ENCODE results near the gene CRYAB.
"Not testable (repeated sequence)": the region's sequence is repeated elsewhere in the genome, so short reads cannot be mapped to it uniquely, and the experiment has no call there.

Gene CRYAB

GRCh38 chr11:111905411-111905810 is 6.2 kb downstream of the CRYAB start:
- peak in 1 of 3 donors; percentile 6 for DNase-seq

GRCh38 chr11:111886844-111887243 is 24.7 kb downstream of the CRYAB start:
- DNase-seq = no peak

- DNase-seq = no peak
These were observed 25.5 kb downstream of the CRYAB start for GRCh38 chr11:111886032-111886431.

GRCh38 chr11:111885053-111885452 is 26.5 kb downstream of the CRYAB start:
- not testable (repeated sequence) for DNase-seq

- DNase-seq = no peak
These were observed 29.4 kb downstream of the CRYAB start for GRCh38 chr11:111882202-111882601.

DNA sequence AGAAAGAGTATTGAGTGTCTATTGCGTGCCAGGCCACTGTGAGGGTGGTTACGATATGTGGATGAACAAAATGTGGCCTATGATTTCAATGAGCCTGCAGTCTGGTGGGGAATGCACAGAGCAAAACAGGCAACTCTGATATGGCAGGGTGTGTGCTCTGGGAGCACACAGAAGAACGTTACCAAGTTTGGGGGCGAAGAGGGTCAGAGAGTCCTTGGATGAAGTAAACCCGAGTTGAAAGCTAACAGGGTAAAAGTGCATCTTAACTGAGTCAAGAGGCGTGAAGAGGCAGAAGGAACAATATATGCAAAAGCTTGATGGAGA is 32.0 kb downstream of the CRYAB start:
- no peak for DNase-seq

DNA sequence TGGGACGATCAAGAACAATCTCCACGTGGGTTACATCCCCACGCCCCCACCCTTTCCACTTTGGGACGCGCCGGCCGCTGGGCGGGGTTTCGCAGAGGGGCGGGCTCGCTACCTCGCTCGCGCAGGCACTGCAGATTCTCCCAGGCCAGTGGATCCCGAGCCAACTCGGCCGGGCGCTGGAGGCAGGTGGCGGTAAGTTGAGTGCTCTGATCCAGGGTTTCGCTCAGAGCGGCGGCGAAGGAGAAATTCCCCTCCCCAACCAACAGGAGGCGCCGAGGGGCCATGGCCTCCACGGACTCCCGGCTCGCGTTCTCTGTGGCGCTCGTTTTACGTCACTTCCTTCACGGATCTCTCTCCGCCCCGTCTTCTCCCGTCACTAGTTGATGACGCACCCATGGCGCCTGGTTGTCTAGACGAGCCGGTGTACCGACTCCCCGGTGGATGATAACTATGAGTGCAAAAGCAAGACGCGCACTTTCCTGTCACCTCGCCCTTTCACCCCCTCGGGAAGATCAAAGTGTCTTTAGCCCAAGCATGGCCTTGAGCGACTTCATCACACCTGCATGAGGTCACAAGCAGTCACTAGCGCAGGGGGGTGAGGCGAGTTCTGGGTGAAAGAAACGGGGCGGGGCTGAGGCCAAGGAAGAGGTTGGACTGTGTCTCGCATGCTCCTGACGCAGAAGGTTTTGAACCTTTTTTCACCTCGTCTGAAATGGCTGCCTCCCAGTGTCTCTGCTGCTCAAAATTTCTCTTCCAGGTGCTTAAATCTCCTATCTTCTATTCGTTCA is 32.5 kb downstream of the CRYAB start, which contains the start of the genes CFAP68 and FDXACB1:
TSS of gene CFAP68 (plus strand) at position 693 of the 788 bp plus-strand sequence. CDS start at position 713, 20 bp downstream.
TSS of gene FDXACB1 (minus strand) at position 317 of the 788 bp plus-strand sequence. CDS start at position 284, 33 bp downstream.
- peak; percentile 97 to 98 (median 98) for DNase-seq

- DNase-seq = no peak
These were observed 33.2 kb downstream of the CRYAB start for GRCh38 chr11:111878385-111878848.

DNA sequence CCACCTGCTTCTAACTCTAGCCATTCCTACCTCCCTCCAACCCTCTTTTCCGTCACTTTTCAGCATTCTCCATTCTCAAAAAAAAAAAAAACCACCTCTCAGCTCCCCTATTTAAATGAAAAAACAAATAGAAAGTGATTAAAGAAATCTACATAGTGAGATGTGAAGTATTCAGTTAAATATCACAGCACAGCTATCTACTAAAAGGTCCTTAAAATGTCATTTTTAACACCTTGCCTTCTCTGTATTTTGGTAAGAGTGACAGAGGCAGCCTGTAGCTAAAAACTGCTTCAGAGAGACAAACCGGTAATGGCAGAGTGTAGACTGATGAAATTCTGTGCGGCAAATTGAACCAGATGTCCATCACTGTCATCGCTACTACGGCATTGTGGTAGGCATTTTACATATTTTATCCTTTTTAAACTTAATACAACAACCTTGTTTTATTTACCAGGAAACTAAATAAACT is 39.8 kb downstream of the CRYAB start:
- DNase-seq = peak in 1 of 3 donors; percentile 1

DNA sequence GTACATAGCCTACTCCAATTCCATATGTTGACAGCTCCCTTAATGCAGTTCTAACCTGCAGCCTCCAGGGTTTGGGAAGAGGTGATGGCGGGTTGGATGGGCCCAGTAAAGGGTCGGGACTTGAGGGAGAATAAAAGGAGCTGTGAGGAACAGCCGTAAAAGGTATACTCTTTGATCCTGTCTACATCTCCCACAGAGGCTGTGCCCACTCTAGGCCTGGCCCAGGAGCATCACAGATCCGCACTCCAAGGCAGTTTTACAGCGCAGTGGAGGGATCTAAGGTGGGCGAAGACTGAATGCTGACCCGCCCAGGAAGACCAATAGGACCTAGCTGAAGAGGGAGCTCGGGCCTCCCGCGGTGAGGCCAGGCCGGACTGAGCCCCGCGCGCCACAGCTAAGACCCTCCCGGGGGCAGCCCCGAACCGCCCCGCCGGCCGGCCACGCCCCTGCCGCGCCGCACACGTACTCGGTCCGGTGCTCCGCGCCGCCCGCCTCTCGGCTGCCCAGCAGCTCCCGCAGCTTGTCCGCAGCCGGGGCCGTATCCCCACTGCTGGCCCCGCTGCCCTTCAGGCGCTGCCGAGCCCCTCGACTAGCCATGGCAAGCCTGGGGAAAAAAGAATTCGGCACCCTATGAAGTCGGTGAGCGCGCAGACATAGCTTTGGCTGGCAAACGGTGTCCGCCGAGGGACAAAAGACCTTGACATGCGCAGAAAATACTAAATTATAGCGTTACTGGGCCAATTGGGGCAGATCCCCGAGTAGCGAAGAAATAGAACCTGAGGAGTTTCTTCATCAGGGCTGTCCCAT is 40.5 kb downstream of the CRYAB start, which contains the start of gene ALG9:
TSS of gene ALG9 (minus strand) at position 696 of the 807 bp plus-strand sequence. CDS start at position 597, 99 bp downstream.
- peak; percentile 82 to 91 (median 84) for DNase-seq

DNA sequence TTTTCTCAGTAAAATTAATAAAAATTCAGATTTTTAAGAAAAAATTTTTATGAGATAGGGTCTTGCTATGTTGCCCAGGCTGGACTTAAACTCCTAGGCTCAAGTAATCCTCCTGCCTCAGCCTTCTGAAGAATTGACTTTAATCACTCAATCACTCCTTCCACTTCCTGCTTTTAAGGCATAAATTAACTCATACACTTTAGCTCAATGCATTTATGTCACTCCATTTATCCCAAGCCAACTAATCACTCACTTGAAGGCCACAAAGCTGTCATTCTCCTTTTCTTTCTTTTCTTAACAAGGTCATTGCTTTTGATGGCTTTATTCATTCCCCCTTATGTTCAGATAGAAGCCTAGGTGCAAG is 41.1 kb downstream of the CRYAB start:
- DNase-seq = peak in 1 of 3 donors; percentile 24

DNA sequence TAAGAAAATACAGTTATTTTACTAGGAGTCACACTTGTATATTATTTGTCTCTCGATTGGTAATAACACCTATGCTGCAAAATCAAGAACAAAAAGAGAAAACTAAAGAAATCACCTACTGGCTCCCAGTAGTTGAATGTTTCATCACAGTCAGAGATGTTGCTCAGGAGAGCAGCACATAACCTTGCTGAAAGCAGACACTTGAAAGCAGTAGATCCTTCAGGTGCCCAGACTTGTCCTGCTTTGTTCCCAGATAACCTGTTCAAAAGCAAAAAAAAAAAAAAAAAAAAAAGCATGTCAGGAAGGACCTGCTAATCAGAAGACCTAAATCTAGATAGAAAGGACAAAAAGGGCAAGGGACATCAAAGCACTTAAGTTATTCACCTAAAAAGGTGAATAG is 41.5 kb downstream of the CRYAB start:
- no peak for DNase-seq

GRCh38 chr11:111860257-111860656 is 51.3 kb downstream of the CRYAB start:
- DNase-seq = no peak
